Measurements from ENCODE around the gene AQP11.

GRCh38 chr11:77589521-77590193 is at the start of gene AQP11:
- no peak for TF ChIP-seq CTCF (IDR thresholded peaks at IDR 0.05; ENCODE audit: insufficient read depth, low read length)
- no peak for TF ChIP-seq REST (IDR thresholded peaks at IDR 0.05; ENCODE audit: insufficient replicate concordance, low read depth)
